Chondrocyte (in vitro differentiated cells): ENCODE data around the gene WWOX. TPM values are rescaled to one million over a fixed set of nuclear protein-coding genes. Genes with fewer than 3 reads are reported as not detected.

Experiments
- DNase-seq: peaks from one replicate; pipeline ENCODE4 v3.0.0; 2021; ENCODE audit warnings: mixed read lengths, low spot score
- H3K27ac Mint-ChIP-seq: one replicate; pipeline ENCODE4 v1.8.0; 2021; ENCODE audit warnings: mild to moderate bottlenecking, moderate library complexity, mixed read lengths; ENCODE audit not compliant: unreplicated experiment
- H3K27me3 Mint-ChIP-seq: 2 replicates; pipeline ENCODE4 v1.8.0; 2021; ENCODE audit warnings: low read depth, mixed read lengths
- H3K36me3 Mint-ChIP-seq: 2 replicates; pipeline ENCODE4 v1.8.0; 2021; ENCODE audit warnings: low read depth, mixed read lengths
- H3K4me1 Mint-ChIP-seq: 2 replicates; pipeline ENCODE4 v1.8.0; 2021; ENCODE audit warnings: low read depth, mild to moderate bottlenecking, mixed read lengths
- H3K4me3 Mint-ChIP-seq: one replicate; pipeline ENCODE4 v1.8.0; 2021; ENCODE audit warnings: mild to moderate bottlenecking, moderate library complexity, mixed read lengths; ENCODE audit not compliant: unreplicated experiment
- H3K9me3 Mint-ChIP-seq: 2 replicates; pipeline ENCODE4 v1.8.0; 2021; ENCODE audit warnings: low read depth, mixed read lengths
- CTCF ChIP-seq: fragments of 200-600 bp; sonication (generic); IDR thresholded peaks from 2 replicates; pipeline ENCODE4 v1.5.0; 2021; ENCODE audit warnings: antibody characterized with exemption, mild to moderate bottlenecking, moderate library complexity
- total RNA-seq: library from RNA; stranded (reverse); gene quantifications from 3 replicates; pipeline ENCODE4 v1.2.1, GENCODE V29; 2021

Gene WWOX
- total RNA-seq, 1 donor from 2014 or later, result 12.1 TPM

GRCh38 chr16:79041206-79041605 is 941.8 kb downstream of the WWOX start:
- no peak for TF ChIP-seq CTCF
- no peaks in the 10 kb centered on the region for H3K27me3 Mint-ChIP-seq
- H3K4me1 Mint-ChIP-seq, result no peaks in the 10 kb centered on the region
- no peak overlapping the region for H3K4me3 Mint-ChIP-seq
- DNase-seq, result no peak
- no peaks in the 10 kb centered on the region for H3K36me3 Mint-ChIP-seq
- peaks cover 5% of the 10 kb centered on the region for H3K9me3 Mint-ChIP-seq
- H3K27ac Mint-ChIP-seq, result no peak overlapping the region

GRCh38 chr16:79042141-79042540 is 942.7 kb downstream of the WWOX start:
- DNase-seq, result no peak
- Mint-ChIP-seq H3K36me3 (no peaks in the 10 kb centered on the region), H3K9me3 (no peaks in the 10 kb centered on the region), H3K27me3 (no peaks in the 10 kb centered on the region), H3K4me1 (no peaks in the 10 kb centered on the region), H3K27ac (no peak overlapping the region), H3K4me3 (no peak overlapping the region)
- TF ChIP-seq CTCF, result no peak

- TF ChIP-seq CTCF, result no peak
- no peaks in the 10 kb centered on the region for H3K4me1 Mint-ChIP-seq
- no peak overlapping the region for H3K4me3 Mint-ChIP-seq
- no peaks in the 10 kb centered on the region for H3K36me3 Mint-ChIP-seq
- H3K9me3 Mint-ChIP-seq, result no peaks in the 10 kb centered on the region
- H3K27ac Mint-ChIP-seq, result no peak overlapping the region
- no peak for DNase-seq
- no peaks in the 10 kb centered on the region for H3K27me3 Mint-ChIP-seq
Measured at GRCh38 chr16:79042886-79043285, 943.4 kb downstream of the WWOX start.

GRCh38 chr16:79045191-79045590 is 945.7 kb downstream of the WWOX start:
- TF ChIP-seq CTCF, result no peak
- no peak overlapping the region for H3K4me3 Mint-ChIP-seq
- no peak for DNase-seq
- H3K4me1 Mint-ChIP-seq, result no peaks in the 10 kb centered on the region
- no peaks in the 10 kb centered on the region for H3K27me3 Mint-ChIP-seq
- H3K9me3 Mint-ChIP-seq, result no peaks in the 10 kb centered on the region
- no peak overlapping the region for H3K27ac Mint-ChIP-seq
- no peaks in the 10 kb centered on the region for H3K36me3 Mint-ChIP-seq

GRCh38 chr16:79047337-79047736 is 947.9 kb downstream of the WWOX start:
- TF ChIP-seq CTCF, result peak; percentile 73
- Mint-ChIP-seq H3K36me3 (no peaks in the 10 kb centered on the region), H3K27me3 (no peaks in the 10 kb centered on the region), H3K4me3 (no peak overlapping the region), H3K9me3 (no peaks in the 10 kb centered on the region), H3K27ac (no peak overlapping the region), H3K4me1 (no peaks in the 10 kb centered on the region)
- no peak for DNase-seq
